ENCODE data around the gene FNDC5. TPM values are rescaled to one million over a fixed set of nuclear protein-coding genes. Genes with fewer than 3 reads are reported as not detected.

The FNDC5 gene
- total and polyA plus RNA-seq, 9 of the 15 experiments (the other 6 are each of a cell fraction or from before 2014, with no cell fraction given), result 0.06 to 2.1 (median 0.22) TPM

GRCh38 chr1:32903991-32904785, 33.5 kb upstream of the FNDC5 start:
- Histone ChIP-seq H3K27me3 (ENCODE audit: control insufficient read depth in 2 of 2, insufficient read depth in 2 of 2, low read length in 2 of 2) (peaks cover 13 to 32% of the 10 kb centered on the region in 2 experiments), H3K27ac (ENCODE audit: extremely low read depth, low read depth, low read length) (no peak overlapping the region), H4K20me1 (replicated peaks; ENCODE audit: control insufficient read depth, insufficient read depth, low read length) (peaks cover 5% of the 10 kb centered on the region; the same call in 1 of the 2 replicates), H3K36me3 (ENCODE audit: control insufficient read depth, insufficient read depth, low read length) (no peaks in the 10 kb centered on the region), H3K4me1 (replicated peaks in 1 of 2; ENCODE audit: control insufficient read depth in 2 of 2, insufficient read depth in 2 of 2, low read length in 2 of 2) (peaks cover 6 to 15% of the 10 kb centered on the region in 2 experiments), H3K9me3 (replicated peaks; ENCODE audit: control insufficient read depth, insufficient read depth, low read depth, low read length) (no peaks in the 10 kb centered on the region), H3K9me1 (ENCODE audit: control insufficient read depth, insufficient read depth, low read length) (no peaks in the 10 kb centered on the region), H3K9ac (ENCODE audit: insufficient read depth in 1 of 2, low read depth in 2 of 2, low read length in 2 of 2) (no peak overlapping the region), H2AFZ (ENCODE audit: low read depth, low read length) (no peak overlapping the region), H3K4me2 (ENCODE audit: insufficient read depth, low read length) (no peak overlapping the region), H3K4me3 (no peak overlapping the region), H3K79me2 (ENCODE audit: control insufficient read depth, insufficient read depth, low read length) (no peaks in the 10 kb centered on the region)
- CTCF ChIA-PET (ENCODE audit: low intra/inter-chr PET ratio), result interaction anchor here (0.7 kb wide), 1 partner anchor 186 kb away, joined by 5 read pairs; no protein-coding TSS in a partner anchor
- peak; percentile 19; the same call in 1 of the 3 replicates for ATAC-seq
- no TSS peak for BruUV-seq (replicated peaks)
- in situ Hi-C loops (cut with MboI), result no loop called here
- POLR2A ChIA-PET, result interaction anchor here (0.7 to 1.2 kb wide), 4 partner anchors 8 to 84 kb away, joined by 3 to 5 read pairs (median 3); no protein-coding TSS in a partner anchor
- no peak for FAIRE-seq
- TF ChIP-seq DDX20 (tag; IDR thresholded peaks at IDR 0.05; ENCODE audit: low read depth) (no peak), MCM7 (IDR thresholded peaks at IDR 0.05) (no peak), TCF7L2 (IDR thresholded peaks at IDR 0.05; ENCODE audit: low read depth, low read length) (no peak), MBD2 (IDR thresholded peaks at IDR 0.05; ENCODE audit: borderline replicate concordance, low read depth) (no peak), TCF3 (CRISPR knock-in tag; IDR thresholded peaks at IDR 0.05) (0 out of 2 replicates have a peak, but pooled peaks have one; percentile 9), ZNF695 (CRISPR knock-in tag; IDR thresholded peaks at IDR 0.05) (no peak), BCOR (IDR thresholded peaks at IDR 0.05) (peak; percentile 44; the same call in 1 of the 2 replicates), ZNF232 (CRISPR knock-in tag; IDR thresholded peaks at IDR 0.05) (no peak), ADNP (tag; IDR thresholded peaks at IDR 0.05) (peak; percentile 70), ZNF282 (CRISPR knock-in tag; IDR thresholded peaks at IDR 0.05) (no peak), FOXK2 (conservative IDR thresholded peaks at IDR 0.05 in 1 of 2, IDR thresholded peaks at IDR 0.05 in 1 of 2; ENCODE audit: low read depth in 2 of 2) (no peak), MCM2 (IDR thresholded peaks at IDR 0.05; ENCODE audit: low read depth) (no peak), ZNF354B (CRISPR knock-in tag; IDR thresholded peaks at IDR 0.05) (no peak), ZC3H11A (IDR thresholded peaks at IDR 0.05; ENCODE audit: low read depth, low read length) (no peak), HBP1 (CRISPR knock-in tag; IDR thresholded peaks at IDR 0.05) (no peak), RBM25 (IDR thresholded peaks at IDR 0.05; ENCODE audit: low read depth, low read length, severe bottlenecking) (peak; percentile 70), RBBP5 (IDR thresholded peaks at IDR 0.05; ENCODE audit: borderline replicate concordance, insufficient read depth, low read length, poor library complexity, severe bottlenecking) (no peak), CHD4 (IDR thresholded peaks at IDR 0.05; ENCODE audit: insufficient read depth, insufficient replicate concordance, low read depth, low read length, poor library complexity, severe bottlenecking) (peak; percentile 41)
- WGBS (ENCODE audit: insufficient coverage, low coverage, missing lambda C conversion rate), result 16% methylated on average over 3 of the region's 3 CpGs
- intact Hi-C loops (cut with micrococcal nuclease), result no loop called here
- no peak for DNase-seq (ENCODE audit: extremely low read depth in 1 of 4, low spot score in 3 of 4)

All from K562 (cell line).